ENCODE data around the gene EGLN1.
A peak's percentile ranks its signal among the peaks of the same experiment; 100 is the strongest.
"Not testable (repeated sequence)": the region's sequence is repeated elsewhere in the genome, so short reads cannot be mapped to it uniquely, and the experiment has no call there.

The EGLN1 gene

GRCh38 chr1:231357187-231357772, 64.8 kb downstream of the EGLN1 start:
- no peak for DNase-seq

GRCh38 chr1:231355171-231355570, 66.9 kb downstream of the EGLN1 start:
- no peak for DNase-seq

GRCh38 chr1:231354330-231355020, 67.6 kb downstream of the EGLN1 start:
- no peak for DNase-seq

GRCh38 chr1:231353086-231353485, 69.0 kb downstream of the EGLN1 start:
- DNase-seq: no peak

GRCh38 chr1:231351816-231352215, 70.3 kb downstream of the EGLN1 start:
- no peak for DNase-seq

- DNase-seq: not testable (repeated sequence)
Measured at GRCh38 chr1:231348856-231349255, 73.2 kb downstream of the EGLN1 start.

- no peak for DNase-seq
Measured at GRCh38 chr1:231348442-231348841, 73.6 kb downstream of the EGLN1 start.

- DNase-seq: no peak
Measured at GRCh38 chr1:231347961-231348360, 74.1 kb downstream of the EGLN1 start.

- DNase-seq: no peak
Measured at GRCh38 chr1:231340328-231341013, 81.6 kb downstream of the EGLN1 start.

GRCh38 chr1:231338270-231339128, 83.6 kb downstream of the EGLN1 start, which contains the start of gene SPRTN:
Gene SPRTN, plus strand, starts transcription at chr1:231338293. Its CDS starts 91 bp downstream, at chr1:231338384.
- no peak for DNase-seq

- DNase-seq: peak; percentile 95
Measured at GRCh38 chr1:231337472-231338269, 84.4 kb downstream of the EGLN1 start, which contains the start of gene EXOC8. Gene EXOC8, minus strand, starts transcription at chr1:231337852. Its CDS starts 107 bp downstream, at chr1:231337745.

- no peak for DNase-seq
Measured at GRCh38 chr1:231337043-231337471, 85.0 kb downstream of the EGLN1 start.

- DNase-seq: no peak
Measured at GRCh38 chr1:231335663-231336602, 86.2 kb downstream of the EGLN1 start.

- DNase-seq: no peak
Measured at GRCh38 chr1:231334952-231335351, 87.1 kb downstream of the EGLN1 start.

- DNase-seq: no peak
Measured at GRCh38 chr1:231334079-231334666, 87.9 kb downstream of the EGLN1 start.

GRCh38 chr1:231332761-231333160, 89.3 kb downstream of the EGLN1 start:
- DNase-seq: no peak

- no peak for DNase-seq
Measured at GRCh38 chr1:231329483-231329882, 92.6 kb downstream of the EGLN1 start.

GRCh38 chr1:231327617-231328016, 94.5 kb downstream of the EGLN1 start:
- no peak for DNase-seq

GRCh38 chr1:231326248-231326647, 95.8 kb downstream of the EGLN1 start:
- DNase-seq: no peak

GRCh38 chr1:231324660-231325059, 97.4 kb downstream of the EGLN1 start:
- DNase-seq: no peak
